DND-41 (cell line): ENCODE results near the gene MYO1B.

ENCODE experiments used
- ATAC-seq: fragments of 200-7000 bp; cut with Tn5 transposase; 3 replicates; pipeline ENCODE4 v1.9.1; 2021; ENCODE audit warnings: low read depth; ENCODE audit not compliant: insufficient read depth
- DNase-seq: peaks from one replicate; pipeline ENCODE4 v3.0.0-alpha.2; 2020
- H2AFZ ChIP-seq: 2 replicates; pipeline ENCODE4 v1.6.0; 2012; ENCODE audit warnings: low read depth, low read length
- H3K27ac ChIP-seq: 2 replicates; pipeline ENCODE4 v1.5.1; 2012; ENCODE audit warnings: low read length, inconsistent platforms
- H3K27me3 ChIP-seq: fragments of 200-600 bp; sonication (generic); 2 replicates; pipeline ENCODE4 v1.6.0; 2012; ENCODE audit warnings: low read length, mild to moderate bottlenecking, inconsistent platforms; ENCODE audit not compliant: insufficient read depth, poor library complexity
- H3K36me3 ChIP-seq: 2 replicates; pipeline ENCODE4 v1.5.1; 2012; ENCODE audit warnings: low read length, inconsistent platforms; ENCODE audit not compliant: insufficient read depth
- H3K4me1 ChIP-seq: 2 replicates; pipeline ENCODE4 v1.5.1; 2012; ENCODE audit warnings: mild to moderate bottlenecking, low read length; ENCODE audit not compliant: insufficient read depth
- H3K4me2 ChIP-seq: 2 replicates; pipeline ENCODE4 v1.6.0; 2012; ENCODE audit warnings: mild to moderate bottlenecking, moderate library complexity, low read length, inconsistent platforms; ENCODE audit not compliant: insufficient read depth
- H3K4me3 ChIP-seq, 2 experiments: fragments of 200-600 bp in 1 of 2; shearing (Covaris generic) in 1 of 2; 2 replicates each; pipeline ENCODE4 v1.5.1; 2012 to 2016; ENCODE audit warnings: inconsistent platforms in 2 of 2, low read length in 2 of 2, mild to moderate bottlenecking in 2 of 2, low read depth in 1 of 2, moderate library complexity in 1 of 2
- H3K79me2 ChIP-seq: 2 replicates; pipeline ENCODE4 v1.6.0; 2012; ENCODE audit warnings: low read length, inconsistent platforms; ENCODE audit not compliant: insufficient read depth
- H3K9ac ChIP-seq: 2 replicates; pipeline ENCODE4 v1.6.0; 2012; ENCODE audit warnings: low read depth, mild to moderate bottlenecking, inconsistent platforms, low read length, moderate library complexity
- H3K9me3 ChIP-seq: 2 replicates; pipeline ENCODE4 v1.5.1; 2012; ENCODE audit warnings: low read length, moderate library complexity, mild to moderate bottlenecking, inconsistent platforms; ENCODE audit not compliant: insufficient read depth, severe bottlenecking
- H4K20me1 ChIP-seq: 2 replicates; pipeline ENCODE4 v1.6.0; 2012; ENCODE audit warnings: low read length; ENCODE audit not compliant: insufficient read depth
- EZH2 ChIP-seq: IDR thresholded peaks from 3 replicates; pipeline ENCODE4 v1.6.1; 2012; ENCODE audit warnings: borderline replicate concordance, low read depth, mild to moderate bottlenecking, moderate library complexity, low read length, inconsistent platforms; ENCODE audit not compliant: severe bottlenecking
- TF ChIP-seq, protein P1 (sequence below): IDR thresholded peaks from 2 replicates; pipeline ENCODE4 v1.5.1; 2012; ENCODE audit warnings: borderline replicate concordance, low read length, moderate library complexity, mild to moderate bottlenecking; ENCODE audit not compliant: poor library complexity, severe bottlenecking; ENCODE audit errors: extremely low read depth

The MYO1B gene

DNA sequence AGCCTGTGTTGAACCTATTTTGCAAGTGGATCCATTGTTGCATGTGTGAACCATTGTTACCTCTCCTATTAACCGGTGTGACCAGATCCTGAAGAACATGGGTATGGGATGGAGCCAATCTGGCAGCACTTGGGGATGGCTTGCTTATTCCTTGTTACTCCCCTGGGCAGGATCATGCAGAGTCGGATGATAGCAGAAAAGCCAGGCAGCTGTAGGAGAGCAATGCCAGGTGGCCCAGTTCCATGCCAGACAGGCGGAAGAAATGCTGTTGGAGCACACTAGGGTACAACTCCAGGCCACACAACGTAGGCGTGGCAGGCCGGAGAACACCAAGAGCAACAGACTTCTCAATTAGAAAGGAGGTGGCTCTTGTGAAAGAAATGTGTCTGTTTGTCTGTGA, 16.3 kb upstream of the MYO1B start:
- Histone ChIP-seq H3K4me1 (no peaks in the 10 kb centered on the region), H3K4me3 (no peak overlapping the region), H3K79me2 (no peaks in the 10 kb centered on the region), H4K20me1 (no peaks in the 10 kb centered on the region), H3K36me3 (no peaks in the 10 kb centered on the region), H3K9me3 (no peaks in the 10 kb centered on the region), H3K27ac (no peak overlapping the region), H2AFZ (no peak overlapping the region), H3K27me3 (no peaks in the 10 kb centered on the region), H3K4me2 (no peak overlapping the region), H3K9ac (no peak overlapping the region)
- ATAC-seq (no peak), DNase-seq (no peak)
- TF ChIP-seq, protein P1, sequence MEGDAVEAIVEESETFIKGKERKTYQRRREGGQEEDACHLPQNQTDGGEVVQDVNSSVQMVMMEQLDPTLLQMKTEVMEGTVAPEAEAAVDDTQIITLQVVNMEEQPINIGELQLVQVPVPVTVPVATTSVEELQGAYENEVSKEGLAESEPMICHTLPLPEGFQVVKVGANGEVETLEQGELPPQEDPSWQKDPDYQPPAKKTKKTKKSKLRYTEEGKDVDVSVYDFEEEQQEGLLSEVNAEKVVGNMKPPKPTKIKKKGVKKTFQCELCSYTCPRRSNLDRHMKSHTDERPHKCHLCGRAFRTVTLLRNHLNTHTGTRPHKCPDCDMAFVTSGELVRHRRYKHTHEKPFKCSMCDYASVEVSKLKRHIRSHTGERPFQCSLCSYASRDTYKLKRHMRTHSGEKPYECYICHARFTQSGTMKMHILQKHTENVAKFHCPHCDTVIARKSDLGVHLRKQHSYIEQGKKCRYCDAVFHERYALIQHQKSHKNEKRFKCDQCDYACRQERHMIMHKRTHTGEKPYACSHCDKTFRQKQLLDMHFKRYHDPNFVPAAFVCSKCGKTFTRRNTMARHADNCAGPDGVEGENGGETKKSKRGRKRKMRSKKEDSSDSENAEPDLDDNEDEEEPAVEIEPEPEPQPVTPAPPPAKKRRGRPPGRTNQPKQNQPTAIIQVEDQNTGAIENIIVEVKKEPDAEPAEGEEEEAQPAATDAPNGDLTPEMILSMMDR, result no peak
- TF ChIP-seq EZH2, result no peak

DNA sequence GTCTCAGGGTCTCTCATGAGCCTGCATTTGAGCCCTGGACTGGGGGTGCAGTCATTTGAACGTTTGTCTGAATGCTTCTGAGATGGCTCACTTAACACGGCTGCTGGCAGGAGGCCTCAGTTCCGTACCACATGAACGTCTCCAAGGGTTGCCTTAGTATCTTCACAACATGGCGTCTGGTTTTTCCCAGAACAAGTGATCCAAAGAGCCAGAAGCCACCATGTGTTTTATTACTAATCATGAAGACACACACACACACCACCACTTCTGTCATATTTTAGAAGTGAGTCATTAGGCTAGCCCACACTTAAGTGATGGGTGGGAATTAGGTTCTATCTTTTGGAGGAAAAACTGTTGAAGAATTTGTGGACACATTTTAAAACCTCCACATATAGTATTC, 15.0 kb upstream of the MYO1B start:
- Histone ChIP-seq H3K9me3 (no peaks in the 10 kb centered on the region), H3K4me2 (no peak overlapping the region), H3K9ac (no peak overlapping the region), H3K36me3 (no peaks in the 10 kb centered on the region), H2AFZ (no peak overlapping the region), H3K4me3 (no peak overlapping the region), H3K4me1 (no peaks in the 10 kb centered on the region), H3K79me2 (no peaks in the 10 kb centered on the region), H3K27me3 (no peaks in the 10 kb centered on the region), H3K27ac (no peak overlapping the region), H4K20me1 (no peaks in the 10 kb centered on the region)
- ATAC-seq (no peak), DNase-seq (no peak)
- TF ChIP-seq, protein P1, result no peak
- no peak for TF ChIP-seq EZH2

DNA sequence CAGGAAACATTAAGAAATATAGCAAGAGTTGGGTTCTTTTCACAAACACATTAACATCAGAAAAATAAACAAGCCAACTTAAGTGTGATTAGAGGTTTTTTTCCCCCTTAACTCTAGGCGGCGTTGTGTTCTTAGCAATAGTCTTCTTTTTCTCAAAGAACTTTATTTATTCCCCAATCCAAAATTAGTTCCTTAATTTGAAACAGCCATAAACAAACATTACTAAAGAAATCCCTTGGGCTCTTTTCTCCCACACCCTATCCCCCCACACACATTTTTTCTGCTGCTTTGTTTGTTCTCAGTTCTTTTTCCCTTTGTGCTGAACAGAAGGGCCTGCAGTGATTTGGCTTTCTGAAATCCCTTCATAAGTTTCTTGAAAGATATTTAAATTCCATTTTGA, 13.2 kb upstream of the MYO1B start:
- TF ChIP-seq EZH2, result no peak
- TF ChIP-seq, protein P1, result no peak
- Histone ChIP-seq H2AFZ (no peak overlapping the region), H3K4me2 (no peak overlapping the region), H3K4me3 (no peak overlapping the region), H3K9me3 (no peaks in the 10 kb centered on the region), H3K27me3 (no peaks in the 10 kb centered on the region), H3K9ac (no peak overlapping the region), H3K27ac (no peak overlapping the region), H3K4me1 (no peaks in the 10 kb centered on the region), H3K36me3 (no peaks in the 10 kb centered on the region), H3K79me2 (no peaks in the 10 kb centered on the region), H4K20me1 (no peaks in the 10 kb centered on the region)
- ATAC-seq (no peak), DNase-seq (no peak)

DNA sequence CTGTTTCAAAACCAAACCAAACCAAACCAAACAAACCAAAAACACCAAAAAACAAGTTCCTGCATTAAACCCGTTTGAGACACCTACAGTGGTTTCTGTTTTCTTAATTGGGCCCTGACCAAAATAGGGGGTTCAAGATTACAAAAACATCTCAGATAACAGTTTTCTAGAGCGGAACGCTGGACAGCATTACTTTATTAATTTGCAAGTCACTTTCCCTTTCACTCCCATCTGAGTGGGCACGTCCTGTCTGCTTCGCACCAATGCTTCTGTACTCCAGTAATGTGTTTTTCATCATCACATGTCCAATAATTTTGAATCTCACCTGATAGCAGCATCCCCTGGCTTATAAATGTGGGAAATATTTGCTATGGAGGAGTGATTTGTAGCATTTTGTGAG, 11.7 kb upstream of the MYO1B start:
- no peaks in the 10 kb centered on the region for H3K4me1 ChIP-seq
- no peak overlapping the region for H3K9ac ChIP-seq
- no peak overlapping the region for H3K4me3 ChIP-seq
- TF ChIP-seq, protein P1, result no peak
- TF ChIP-seq EZH2, result no peak
- no peak overlapping the region for H2AFZ ChIP-seq
- no peaks in the 10 kb centered on the region for H3K9me3 ChIP-seq
- no peaks in the 10 kb centered on the region for H3K27me3 ChIP-seq
- no peaks in the 10 kb centered on the region for H3K36me3 ChIP-seq
- no peaks in the 10 kb centered on the region for H3K79me2 ChIP-seq
- ATAC-seq (no peak), DNase-seq (no peak)
- H4K20me1 ChIP-seq, result no peaks in the 10 kb centered on the region
- no peak overlapping the region for H3K4me2 ChIP-seq
- H3K27ac ChIP-seq, result no peak overlapping the region
